ENCODE results near the gene ARHGAP18.

Gene ARHGAP18

DNA sequence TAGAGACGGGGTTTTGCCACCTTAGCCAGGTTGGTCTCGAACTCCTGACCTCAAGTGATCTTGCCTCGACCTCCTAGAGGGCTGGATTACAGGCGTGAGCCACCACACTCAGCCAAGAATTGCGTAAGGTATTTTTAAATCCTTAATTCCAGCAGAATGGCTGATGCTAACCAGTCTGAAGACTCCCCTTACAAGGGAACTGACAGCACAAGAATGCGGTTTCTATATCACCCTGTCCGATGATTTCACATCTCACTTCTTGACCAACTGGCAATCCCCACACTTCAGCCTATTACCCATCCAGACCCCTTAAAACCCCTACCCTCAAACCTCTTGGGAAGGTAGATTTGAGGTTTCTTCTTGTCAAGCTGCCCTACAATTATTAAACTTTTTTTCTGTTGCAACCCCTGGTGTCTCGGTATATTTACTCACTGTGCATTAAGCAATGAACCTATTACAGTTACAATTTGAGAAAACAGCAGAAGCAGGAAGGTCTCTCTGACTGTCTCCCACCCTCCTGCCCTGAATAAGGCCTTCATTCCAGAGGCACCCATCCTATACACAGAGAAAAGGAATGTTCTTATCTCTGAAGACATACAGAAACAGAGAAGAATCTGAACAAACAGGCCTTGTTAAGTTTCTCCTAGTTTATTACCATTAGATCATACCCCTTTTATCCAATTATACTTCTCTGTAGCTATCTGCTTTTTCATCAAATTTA, 164.9 kb downstream of the ARHGAP18 start:
- H2AFZ ChIP-seq (ENCODE audit: low read depth, low read length, severe bottlenecking), result no peak overlapping the region
- H3K79me2 ChIP-seq (ENCODE audit: insufficient read depth, low read length), result no peaks in the 10 kb centered on the region
- H3K27ac ChIP-seq (ENCODE audit: low read depth, low read length), result no peak overlapping the region
- no peaks in the 10 kb centered on the region for H3K9me2 ChIP-seq (replicated peaks; ENCODE audit: insufficient read depth, low read length)
- no peaks in the 10 kb centered on the region for H3K27me3 ChIP-seq (ENCODE audit: low read length)
- no peak for TF ChIP-seq EZH2phosphoT487 (conservative IDR thresholded peaks at IDR 0.05; ENCODE audit: low read length)
- TF ChIP-seq, protein P1, sequence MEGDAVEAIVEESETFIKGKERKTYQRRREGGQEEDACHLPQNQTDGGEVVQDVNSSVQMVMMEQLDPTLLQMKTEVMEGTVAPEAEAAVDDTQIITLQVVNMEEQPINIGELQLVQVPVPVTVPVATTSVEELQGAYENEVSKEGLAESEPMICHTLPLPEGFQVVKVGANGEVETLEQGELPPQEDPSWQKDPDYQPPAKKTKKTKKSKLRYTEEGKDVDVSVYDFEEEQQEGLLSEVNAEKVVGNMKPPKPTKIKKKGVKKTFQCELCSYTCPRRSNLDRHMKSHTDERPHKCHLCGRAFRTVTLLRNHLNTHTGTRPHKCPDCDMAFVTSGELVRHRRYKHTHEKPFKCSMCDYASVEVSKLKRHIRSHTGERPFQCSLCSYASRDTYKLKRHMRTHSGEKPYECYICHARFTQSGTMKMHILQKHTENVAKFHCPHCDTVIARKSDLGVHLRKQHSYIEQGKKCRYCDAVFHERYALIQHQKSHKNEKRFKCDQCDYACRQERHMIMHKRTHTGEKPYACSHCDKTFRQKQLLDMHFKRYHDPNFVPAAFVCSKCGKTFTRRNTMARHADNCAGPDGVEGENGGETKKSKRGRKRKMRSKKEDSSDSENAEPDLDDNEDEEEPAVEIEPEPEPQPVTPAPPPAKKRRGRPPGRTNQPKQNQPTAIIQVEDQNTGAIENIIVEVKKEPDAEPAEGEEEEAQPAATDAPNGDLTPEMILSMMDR (IDR thresholded peaks at IDR 0.05; ENCODE audit: insufficient read depth, low read length, poor library complexity, severe bottlenecking), result no peak
- no peaks in the 10 kb centered on the region for H4K20me1 ChIP-seq (ENCODE audit: low read depth, low read length)
- H3K4me2 ChIP-seq (ENCODE audit: low read depth, low read length, poor library complexity, severe bottlenecking), result no peak overlapping the region
- no peak overlapping the region for H3K4me3 ChIP-seq (ENCODE audit: insufficient read depth, low read length, poor library complexity, severe bottlenecking)
- no peaks in the 10 kb centered on the region for H3F3A ChIP-seq (ENCODE audit: insufficient read depth)
- H3K36me3 ChIP-seq (ENCODE audit: low read length), result no peaks in the 10 kb centered on the region
- H3K9ac ChIP-seq (ENCODE audit: low read length), result no peak overlapping the region
- no peaks in the 10 kb centered on the region for H3K9me3 ChIP-seq (ENCODE audit: insufficient read depth, low read length)

DNA sequence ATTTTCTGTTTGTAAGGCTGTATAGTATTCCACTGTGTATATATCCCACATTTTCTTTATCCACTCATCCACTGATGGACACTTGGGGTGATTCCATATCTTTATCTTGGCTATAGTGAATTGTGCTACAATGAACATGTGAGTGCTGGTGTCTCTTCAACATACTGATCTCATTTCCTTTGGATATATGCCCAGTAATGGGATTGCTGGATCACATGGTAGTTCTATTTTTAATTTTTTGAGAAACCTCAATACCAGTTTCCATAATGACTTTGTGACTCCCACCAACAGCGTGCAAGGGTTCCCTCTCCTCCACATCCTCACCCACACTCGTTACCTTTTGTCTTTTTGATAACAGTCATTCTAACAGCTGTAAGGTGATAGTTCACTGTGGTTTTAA, 166.0 kb downstream of the ARHGAP18 start:
- no peak overlapping the region for H3K4me3 ChIP-seq (ENCODE audit: insufficient read depth, low read length, poor library complexity, severe bottlenecking)
- H2AFZ ChIP-seq (ENCODE audit: low read depth, low read length, severe bottlenecking), result no peak overlapping the region
- H3K4me2 ChIP-seq (ENCODE audit: low read depth, low read length, poor library complexity, severe bottlenecking), result no peak overlapping the region
- H3K9me3 ChIP-seq (ENCODE audit: insufficient read depth, low read length), result no peaks in the 10 kb centered on the region
- H3F3A ChIP-seq (ENCODE audit: insufficient read depth), result no peaks in the 10 kb centered on the region
- no peaks in the 10 kb centered on the region for H3K9me2 ChIP-seq (replicated peaks; ENCODE audit: insufficient read depth, low read length)
- TF ChIP-seq EZH2phosphoT487 (conservative IDR thresholded peaks at IDR 0.05; ENCODE audit: low read length), result no peak
- TF ChIP-seq, protein P1 (IDR thresholded peaks at IDR 0.05; ENCODE audit: insufficient read depth, low read length, poor library complexity, severe bottlenecking), result no peak
- no peaks in the 10 kb centered on the region for H4K20me1 ChIP-seq (ENCODE audit: low read depth, low read length)
- H3K27me3 ChIP-seq (ENCODE audit: low read length), result no peaks in the 10 kb centered on the region
- H3K79me2 ChIP-seq (ENCODE audit: insufficient read depth, low read length), result no peaks in the 10 kb centered on the region
- no peak overlapping the region for H3K9ac ChIP-seq (ENCODE audit: low read length)
- no peaks in the 10 kb centered on the region for H3K36me3 ChIP-seq (ENCODE audit: low read length)
- H3K27ac ChIP-seq (ENCODE audit: low read depth, low read length), result no peak overlapping the region

DNA sequence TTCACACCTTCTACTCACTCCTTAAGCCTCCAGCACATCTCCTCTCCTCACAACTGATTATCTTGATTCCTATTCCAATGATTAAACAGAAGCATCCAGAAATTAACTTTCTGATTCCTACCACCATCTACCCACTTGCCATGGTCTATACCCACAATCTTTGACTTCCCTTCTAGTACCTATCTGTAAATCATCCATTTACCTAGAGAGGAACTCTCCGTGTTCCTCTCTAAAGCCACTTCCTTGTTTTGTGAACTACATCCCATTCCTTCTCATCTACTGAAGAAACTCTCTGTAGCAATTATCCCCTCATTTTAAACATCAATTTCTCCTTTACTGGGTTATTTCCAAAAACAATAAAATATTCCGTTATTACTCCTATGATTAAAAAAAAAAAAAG, 167.3 kb downstream of the ARHGAP18 start:
- no peak overlapping the region for H3K9ac ChIP-seq (ENCODE audit: low read length)
- H3K4me2 ChIP-seq (ENCODE audit: low read depth, low read length, poor library complexity, severe bottlenecking), result no peak overlapping the region
- no peaks in the 10 kb centered on the region for H3K36me3 ChIP-seq (ENCODE audit: low read length)
- H3K79me2 ChIP-seq (ENCODE audit: insufficient read depth, low read length), result no peaks in the 10 kb centered on the region
- H3K27ac ChIP-seq (ENCODE audit: low read depth, low read length), result no peak overlapping the region
- H3K9me3 ChIP-seq (ENCODE audit: insufficient read depth, low read length), result no peaks in the 10 kb centered on the region
- H3F3A ChIP-seq (ENCODE audit: insufficient read depth), result no peaks in the 10 kb centered on the region
- H2AFZ ChIP-seq (ENCODE audit: low read depth, low read length, severe bottlenecking), result no peak overlapping the region
- no peaks in the 10 kb centered on the region for H3K27me3 ChIP-seq (ENCODE audit: low read length)
- no peaks in the 10 kb centered on the region for H3K9me2 ChIP-seq (replicated peaks; ENCODE audit: insufficient read depth, low read length)
- TF ChIP-seq EZH2phosphoT487 (conservative IDR thresholded peaks at IDR 0.05; ENCODE audit: low read length), result no peak
- TF ChIP-seq, protein P1 (IDR thresholded peaks at IDR 0.05; ENCODE audit: insufficient read depth, low read length, poor library complexity, severe bottlenecking), result no peak
- H4K20me1 ChIP-seq (ENCODE audit: low read depth, low read length), result no peaks in the 10 kb centered on the region
- H3K4me3 ChIP-seq (ENCODE audit: insufficient read depth, low read length, poor library complexity, severe bottlenecking), result no peak overlapping the region

Data from SU-DHL-6 (cell line).